CD8-positive, alpha-beta memory T cell (primary cell): ENCODE data around the gene CCDC188. TPM values are rescaled to one million over a fixed set of nuclear protein-coding genes. Genes with fewer than 3 reads are reported as not detected.

Experiments used
- CTCF ChIA-PET: fragments of 350-600 bp; sonication (Branson Sonifier 250); formaldehyde crosslinking; loops from one replicate; lab custom pipeline; 2021; ENCODE audit warnings: antibody characterized with exemption; lab: Charles Lee
- POLR2A ChIA-PET: fragments of 350-600 bp; sonication (Branson Sonifier 250); formaldehyde crosslinking; loops from one replicate; lab custom pipeline; 2021; ENCODE audit warnings: antibody characterized with exemption; lab: Charles Lee
- DNase-seq, 5 donors: peaks; one replicate each; pipeline versions ENCODE4 v3.0.0 to v3.0.0-alpha.2; 2020 to 2022; ENCODE audit warnings: mixed read lengths in 1 of 5
- H3K27ac ChIP-seq: one replicate; pipeline ENCODE4 v1.7.0; 2013; ENCODE audit warnings: low read depth, mild to moderate bottlenecking, low read length, moderate library complexity
- H3K27me3 ChIP-seq: 2 replicates; pipeline ENCODE4 v1.7.0; 2013; ENCODE audit warnings: low read length, mild to moderate bottlenecking; ENCODE audit not compliant: insufficient read depth, poor library complexity, severe bottlenecking
- H3K36me3 ChIP-seq: 2 replicates; pipeline ENCODE4 v1.7.0; 2013; ENCODE audit warnings: mild to moderate bottlenecking, low read length, moderate library complexity; ENCODE audit not compliant: insufficient read depth
- H3K4me1 ChIP-seq: 2 replicates; pipeline ENCODE4 v1.7.0; 2013; ENCODE audit warnings: mild to moderate bottlenecking, low read length, moderate library complexity; ENCODE audit not compliant: insufficient read depth
- H3K4me3 ChIP-seq: 2 replicates; pipeline ENCODE4 v1.7.0; 2013; ENCODE audit warnings: mild to moderate bottlenecking, low read length
- H3K9me3 ChIP-seq: 2 replicates; pipeline ENCODE4 v1.7.0; 2013; ENCODE audit warnings: mild to moderate bottlenecking, low read length
- H3K27ac Mint-ChIP-seq, 8 donors: one replicate each; pipeline ENCODE4 v1.8.0; 2020 to 2021; ENCODE audit warnings: mixed read lengths in 8 of 8, mild to moderate bottlenecking in 6 of 8, inconsistent platforms in 3 of 8, moderate library complexity in 3 of 8
- H3K27me3 Mint-ChIP-seq, 2 donors: one replicate each; pipeline ENCODE4 v1.8.0; 2020 to 2021; ENCODE audit warnings: mixed read lengths in 2 of 2, mild to moderate bottlenecking in 1 of 2, moderate library complexity in 1 of 2
- H3K36me3 Mint-ChIP-seq, 3 donors: one replicate each; pipeline ENCODE4 v1.8.0; 2020 to 2021; ENCODE audit warnings: mixed read lengths in 3 of 3, inconsistent platforms in 1 of 3, mild to moderate bottlenecking in 1 of 3
- H3K4me1 Mint-ChIP-seq, 3 donors: one replicate each; pipeline ENCODE4 v1.8.0; 2020 to 2021; ENCODE audit warnings: mixed read lengths in 3 of 3, inconsistent platforms in 1 of 3, mild to moderate bottlenecking in 1 of 3
- H3K4me3 Mint-ChIP-seq, 7 donors: one replicate each; pipeline ENCODE4 v1.8.0; 2020 to 2021; ENCODE audit warnings: mixed read lengths in 7 of 7, mild to moderate bottlenecking in 6 of 7, moderate library complexity in 4 of 7, inconsistent platforms in 2 of 7
- H3K9me3 Mint-ChIP-seq, 5 donors: one replicate each; pipeline ENCODE4 v1.8.0; 2020 to 2022; ENCODE audit warnings: mixed read lengths in 5 of 5, mild to moderate bottlenecking in 3 of 5, moderate library complexity in 2 of 5, inconsistent platforms in 1 of 5
- polyA plus RNA-seq: library from polyadenylated mRNA; unstranded; fragments of 300-500 nt; fragmentation: Illumina TruSeq; gene quantifications from one replicate; pipeline ENCODE4 v1.2.3, GENCODE V29; 2021
- total RNA-seq, 2 experiments: library from RNA; stranded (reverse); gene quantifications; one replicate each; pipeline ENCODE4 v1.2.3, GENCODE V29; 2021

CCDC188 gene
- total and polyA plus RNA-seq, 3 experiments from 2014 or later: not detected

DNA sequence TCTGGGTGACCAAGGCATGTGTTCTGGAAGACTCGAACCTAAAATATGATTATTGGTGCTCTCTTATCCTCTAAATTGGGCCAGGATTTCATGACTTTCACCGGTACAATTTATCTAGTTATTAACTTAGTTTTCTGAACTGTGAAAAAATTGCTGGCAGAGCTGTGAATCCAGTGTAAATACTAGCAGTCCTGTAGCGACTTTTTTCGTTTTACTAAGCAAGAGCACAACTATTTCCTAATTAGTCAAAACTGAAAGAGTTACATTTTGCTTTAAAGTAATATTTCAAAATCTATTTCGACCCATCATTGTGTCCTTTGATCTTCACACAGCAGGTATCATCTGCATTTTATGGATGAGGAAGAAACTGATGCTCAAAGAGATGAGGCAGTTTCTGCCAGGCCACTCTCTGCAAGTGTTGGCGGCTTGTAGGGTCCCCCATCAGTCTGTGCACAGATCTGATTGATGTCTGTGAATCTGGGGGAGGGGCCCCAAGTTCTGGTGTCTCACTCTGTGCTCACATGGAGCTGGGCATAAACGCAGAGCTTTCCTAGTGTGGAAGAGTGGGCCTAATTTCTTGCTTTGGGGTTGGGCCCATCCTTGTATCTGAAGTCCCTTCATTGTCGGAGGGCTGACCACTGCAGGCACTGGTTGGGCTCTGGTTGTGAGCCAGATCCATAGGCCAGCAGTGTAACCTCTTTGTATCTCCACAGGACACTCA lies 32.4 kb downstream of the CCDC188 start:
- ChIA-PET POLR2A (no interaction called here), CTCF (interaction anchor here (1.5 kb wide), 1 partner anchor 11 kb away, joined by 5 read pairs; no protein-coding TSS in a partner anchor)
- H3K27me3 ChIP-seq: no peaks in the 10 kb centered on the region
- peak overlapping the region; percentile 79 for H3K4me3 ChIP-seq
- Mint-ChIP-seq H3K9me3 (no peaks in the 10 kb centered on the region), H3K27ac (peak overlapping the region; percentile 71 to 98 (median 85)), H3K4me1 (peaks cover 36 to 65% (median 38%) of the 10 kb centered on the region in 3 donors), H3K36me3 (peaks cover 0 to 59% (median 2%) of the 10 kb centered on the region in 3 donors), H3K27me3 (no peaks in the 10 kb centered on the region), H3K4me3 (peak overlapping the region; percentile 75 to 94 (median 84))
- DNase-seq: peak in 1 of 5 donors; percentile 21
- no peaks in the 10 kb centered on the region for H3K9me3 ChIP-seq
- peak overlapping the region; percentile 95 for H3K27ac ChIP-seq
- peaks cover 50% of the 10 kb centered on the region for H3K36me3 ChIP-seq
- H3K4me1 ChIP-seq: peaks cover 36% of the 10 kb centered on the region

GRCh38 chr22:20117633-20118299 lies 33.1 kb downstream of the CCDC188 start:
- CTCF ChIA-PET: interaction anchor here (0.9 to 1.5 kb wide), 2 partner anchors 12 to 36 kb away, joined by 3 to 5 read pairs; no protein-coding TSS in a partner anchor
- Mint-ChIP-seq H3K27ac (peak overlapping the region; percentile 71 to 98 (median 85)), H3K9me3 (no peaks in the 10 kb centered on the region), H3K27me3 (no peaks in the 10 kb centered on the region), H3K4me1 (peaks cover 35 to 63% (median 36%) of the 10 kb centered on the region in 3 donors), H3K36me3 (peaks cover 0 to 64% (median 2%) of the 10 kb centered on the region in 3 donors), H3K4me3 (peak overlapping the region; percentile 81 to 94 (median 87))
- Histone ChIP-seq H3K4me1 (peaks cover 36% of the 10 kb centered on the region), H3K27me3 (no peaks in the 10 kb centered on the region), H3K4me3 (peak overlapping the region; percentile 79), H3K36me3 (peaks cover 52% of the 10 kb centered on the region), H3K27ac (peak overlapping the region; percentile 95), H3K9me3 (no peaks in the 10 kb centered on the region)
- DNase-seq: peak; percentile 41 to 73 (median 53)
- POLR2A ChIA-PET: interaction anchor here (0.7 to 1.3 kb wide), 7 partner anchors 9 to 884 kb away, joined by 3 to 6 read pairs (median 5); partner anchors contain the start of genes TANGO2 and THAP7

DNA sequence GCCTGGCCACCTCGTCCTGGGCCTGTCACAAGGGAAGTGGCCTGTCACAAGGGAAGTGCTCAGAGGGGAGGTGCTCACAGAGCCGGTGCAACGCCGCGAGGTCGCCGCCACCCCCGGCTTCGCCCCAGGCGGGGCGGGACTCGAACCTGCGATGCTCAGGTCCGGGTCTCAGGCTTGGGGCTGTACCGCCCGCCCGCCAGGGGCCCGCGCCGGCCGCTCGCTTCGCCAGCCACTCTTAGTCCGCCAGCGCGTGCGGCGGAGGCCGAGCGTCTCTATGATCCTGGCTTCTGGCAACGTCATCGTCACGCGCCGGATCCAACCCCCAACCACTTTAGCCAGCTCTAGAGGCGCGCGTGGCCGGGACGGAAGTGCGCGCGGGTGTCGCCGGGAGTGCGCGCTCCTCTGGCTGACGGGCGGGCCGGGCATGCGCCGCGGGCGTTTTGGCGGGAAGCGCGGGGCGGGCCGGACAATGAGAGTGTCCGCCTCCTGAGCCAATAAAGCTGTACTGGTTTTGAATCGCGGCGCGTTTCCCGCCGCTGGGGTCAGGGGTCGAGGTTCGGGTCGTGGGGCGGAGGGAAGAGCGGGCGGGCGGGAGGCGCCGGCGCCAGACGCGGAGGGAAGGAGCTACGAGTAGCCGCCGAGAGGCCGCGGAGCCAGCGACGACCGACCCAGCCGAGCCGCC lies 33.8 kb downstream of the CCDC188 start, which contains the start of gene TRMT2A:
TRMT2A (minus strand) TSS at position 276 of the 682 bp plus-strand sequence. CDS start 320 bp downstream, outside the sequence.
- peak within 1 kb of the TSS; percentile 95 for H3K27ac ChIP-seq
- H3K4me3 ChIP-seq: peak within 1 kb of the TSS; percentile 86
- H3K4me1 ChIP-seq: peaks cover 36% of the 10 kb centered on the region
- no peaks in the 10 kb centered on the region for H3K27me3 Mint-ChIP-seq
- CTCF ChIA-PET: interaction anchor here (0.9 to 1.3 kb wide), 2 partner anchors 12 to 36 kb away, joined by 3 read pairs; no protein-coding TSS in a partner anchor
- POLR2A ChIA-PET: interaction anchor here (0.6 to 1.3 kb wide), 9 partner anchors 8 to 885 kb away, joined by 3 to 6 read pairs (median 5); partner anchors contain the start of genes TANGO2 and THAP7
- H3K36me3 Mint-ChIP-seq: peaks cover 0 to 64% (median 2%) of the 10 kb centered on the region in 3 donors
- peak within 1 kb of the TSS; percentile 86 to 98 (median 92) for H3K27ac Mint-ChIP-seq
- no peaks in the 10 kb centered on the region for H3K9me3 Mint-ChIP-seq
- H3K27me3 ChIP-seq: no peaks in the 10 kb centered on the region
- peak; percentile 93 to 97 (median 96) for DNase-seq
- H3K9me3 ChIP-seq: no peaks in the 10 kb centered on the region
- H3K4me3 Mint-ChIP-seq: peak within 1 kb of the TSS; percentile 85 to 96 (median 91)
- peaks cover 56% of the 10 kb centered on the region for H3K36me3 ChIP-seq
- H3K4me1 Mint-ChIP-seq: peaks cover 29 to 59% (median 31%) of the 10 kb centered on the region in 3 donors

GRCh38 chr22:20116376-20116950 lies 34.4 kb downstream of the CCDC188 start:
- Histone ChIP-seq H3K4me1 (peaks cover 36% of the 10 kb centered on the region), H3K27ac (peak overlapping the region; percentile 95), H3K9me3 (no peaks in the 10 kb centered on the region), H3K27me3 (no peaks in the 10 kb centered on the region), H3K36me3 (peaks cover 54% of the 10 kb centered on the region), H3K4me3 (peak overlapping the region; percentile 86)
- Mint-ChIP-seq H3K27me3 (no peaks in the 10 kb centered on the region), H3K36me3 (peaks cover 0 to 63% (median 2%) of the 10 kb centered on the region in 3 donors), H3K27ac (peak overlapping the region in 7 of 8 donors; percentile 86 to 98 (median 92)), H3K9me3 (no peaks in the 10 kb centered on the region), H3K4me1 (peaks cover 24 to 59% (median 32%) of the 10 kb centered on the region in 3 donors), H3K4me3 (peak overlapping the region; percentile 85 to 96 (median 89))
- ChIA-PET CTCF (interaction anchor here (1.1 to 1.3 kb wide), 2 partner anchors 13 to 38 kb away, joined by 3 read pairs; no protein-coding TSS in a partner anchor), POLR2A (interaction anchor here (0.6 to 1.3 kb wide), 5 partner anchors 8 to 886 kb away, joined by 3 to 6 read pairs (median 5); partner anchors contain the start of gene THAP7)
- no peak for DNase-seq

GRCh38 chr22:20115691-20116375 lies 35.0 kb downstream of the CCDC188 start, which contains the start of gene RANBP1:
Gene RANBP1, plus strand, starts transcription at chr22:20116104. Its CDS starts 81 bp downstream, at chr22:20116185.
- H3K27me3 Mint-ChIP-seq: no peaks in the 10 kb centered on the region
- no peaks in the 10 kb centered on the region for H3K27me3 ChIP-seq
- H3K36me3 Mint-ChIP-seq: peaks cover 0 to 66% (median 2%) of the 10 kb centered on the region in 3 donors
- peaks cover 53% of the 10 kb centered on the region for H3K36me3 ChIP-seq
- peak within 1 kb of the TSS in 7 of 8 donors; percentile 86 to 98 (median 92) for H3K27ac Mint-ChIP-seq
- H3K4me1 ChIP-seq: peaks cover 36% of the 10 kb centered on the region
- no peaks in the 10 kb centered on the region for H3K9me3 ChIP-seq
- H3K4me1 Mint-ChIP-seq: peaks cover 30 to 64% (median 36%) of the 10 kb centered on the region in 3 donors
- H3K27ac ChIP-seq: peak within 1 kb of the TSS; percentile 95
- H3K4me3 ChIP-seq: peak within 1 kb of the TSS; percentile 86
- ChIA-PET POLR2A (no interaction called here), CTCF (interaction anchor here (1.1 to 1.3 kb wide), 2 partner anchors 14 to 37 kb away, joined by 3 read pairs; no protein-coding TSS in a partner anchor)
- peak in 1 of 5 donors; percentile 47 for DNase-seq
- peak within 1 kb of the TSS; percentile 85 to 96 (median 89) for H3K4me3 Mint-ChIP-seq
- no peaks in the 10 kb centered on the region for H3K9me3 Mint-ChIP-seq

GRCh38 chr22:20114506-20115475 lies 36.1 kb downstream of the CCDC188 start:
- H3K27me3 ChIP-seq: no peaks in the 10 kb centered on the region
- H3K4me3 Mint-ChIP-seq: peak overlapping the region; percentile 51 to 96 (median 66)
- peak overlapping the region in 7 of 8 donors; percentile 19 to 84 (median 77) for H3K27ac Mint-ChIP-seq
- peaks cover 27 to 58% (median 34%) of the 10 kb centered on the region in 3 donors for H3K4me1 Mint-ChIP-seq
- ChIA-PET CTCF (no interaction called here), POLR2A (no interaction called here)
- H3K9me3 Mint-ChIP-seq: no peaks in the 10 kb centered on the region
- peaks cover 0 to 66% (median 2%) of the 10 kb centered on the region in 3 donors for H3K36me3 Mint-ChIP-seq
- peak in 1 of 5 donors; percentile 45 for DNase-seq
- peak overlapping the region; percentile 95 for H3K27ac ChIP-seq
- peaks cover 48% of the 10 kb centered on the region for H3K36me3 ChIP-seq
- H3K27me3 Mint-ChIP-seq: no peaks in the 10 kb centered on the region
- peaks cover 30% of the 10 kb centered on the region for H3K4me1 ChIP-seq
- no peaks in the 10 kb centered on the region for H3K9me3 ChIP-seq
- no peak overlapping the region for H3K4me3 ChIP-seq
